A673 (cell line): ENCODE data around the gene RAD1. TPM values are rescaled to one million over a fixed set of nuclear protein-coding genes. Genes with fewer than 3 reads are reported as not detected.

Source experiments
- BruUV-seq: library from RNA; stranded (reverse); fragments of 400-500 nt; replicated peaks from 2 replicates; lab custom pipeline; 2021; lab: Mats Ljungman, UMichigan
- CTCF ChIA-PET: fragments of 300-600 bp; sonication (Branson Sonifier 250); formaldehyde crosslinking; loops from one replicate; lab custom pipeline; 2022; ENCODE audit warnings: antibody characterized with exemption; lab: Charles Lee
- POLR2A ChIA-PET: fragments of 300-600 bp; sonication (Branson Sonifier 250); formaldehyde crosslinking; loops from one replicate; lab custom pipeline; 2022; ENCODE audit warnings: antibody characterized with exemption; ENCODE audit not compliant: low non-redundant PET; lab: Charles Lee
- DNase-seq: peaks from one replicate; pipeline ENCODE4 v3.0.0-alpha.2; 2015; ENCODE audit warnings: low spot score
- H3K27ac ChIP-seq: fragments of 200-600 bp; sonication (generic); 2 replicates; pipeline ENCODE4 v1.5.1; 2016; ENCODE audit warnings: mixed run types, low read depth, mild to moderate bottlenecking, mixed read lengths, antibody characterized with exemption, low read length; ENCODE audit not compliant: poor library complexity, severe bottlenecking
- H3K27me3 ChIP-seq: fragments of 200-600 bp; sonication (generic); replicated peaks from 2 replicates; pipeline ENCODE4 v1.6.1; 2017; ENCODE audit warnings: mixed run types, low read depth, mild to moderate bottlenecking, mixed read lengths, antibody characterized with exemption, low read length; ENCODE audit not compliant: insufficient read depth, poor library complexity
- H3K36me3 ChIP-seq: fragments of 200-600 bp; sonication (generic); 2 replicates; pipeline ENCODE4 v1.6.1; 2016; ENCODE audit warnings: mixed run types, mild to moderate bottlenecking, mixed read lengths, antibody characterized with exemption, low read length; ENCODE audit not compliant: insufficient read depth, poor library complexity, severe bottlenecking
- H3K4me1 ChIP-seq: fragments of 200-600 bp; sonication (generic); 2 replicates; pipeline ENCODE4 v1.6.1; 2017; ENCODE audit warnings: mixed run types, mild to moderate bottlenecking, mixed read lengths, antibody characterized with exemption, low read length; ENCODE audit not compliant: insufficient read depth, poor library complexity, severe bottlenecking
- H3K4me3 ChIP-seq: fragments of 200-600 bp; sonication (generic); 2 replicates; pipeline ENCODE4 v1.5.1; 2016; ENCODE audit warnings: low read depth, mixed run types, mild to moderate bottlenecking, mixed read lengths, low read length; ENCODE audit not compliant: poor library complexity, severe bottlenecking
- H3K9me3 ChIP-seq: fragments of 200-600 bp; sonication (generic); 2 replicates; pipeline ENCODE4 v1.6.1; 2016; ENCODE audit warnings: mixed run types, low read depth, mild to moderate bottlenecking, mixed read lengths, antibody characterized with exemption, low read length; ENCODE audit not compliant: poor library complexity, severe bottlenecking
- EZH2 ChIP-seq: fragments of 200-600 bp; sonication (generic); IDR thresholded peaks from 2 replicates; pipeline ENCODE4 v1.6.1; 2017; ENCODE audit warnings: borderline replicate concordance, low read depth, mild to moderate bottlenecking, mixed read lengths, antibody characterized with exemption, low read length; ENCODE audit not compliant: poor library complexity, severe bottlenecking
- intact Hi-C: fragments of 100-400 bp; cut with micrococcal nuclease; formaldehyde crosslinking; loops from one replicate; pipeline ENCODE4 v1.10.0; 2022; ENCODE audit not compliant: unreplicated experiment
- total RNA-seq: library from RNA; stranded (reverse); gene quantifications from 2 replicates; pipeline ENCODE4 v1.2.3, GENCODE V29; 2021
- TF ChIP-seq, protein P1 (sequence below): fragments of 300-800, 200-600 bp; sonication (generic); conservative IDR thresholded peaks from 2 replicates; pipeline ENCODE4 v1.5.1; 2017; ENCODE audit warnings: low read depth, mild to moderate bottlenecking, antibody characterized with exemption, low read length, moderate library complexity, mixed read lengths

RAD1 gene
- total RNA-seq, 1 experiment from 2014 or later = 40.8 TPM

DNA sequence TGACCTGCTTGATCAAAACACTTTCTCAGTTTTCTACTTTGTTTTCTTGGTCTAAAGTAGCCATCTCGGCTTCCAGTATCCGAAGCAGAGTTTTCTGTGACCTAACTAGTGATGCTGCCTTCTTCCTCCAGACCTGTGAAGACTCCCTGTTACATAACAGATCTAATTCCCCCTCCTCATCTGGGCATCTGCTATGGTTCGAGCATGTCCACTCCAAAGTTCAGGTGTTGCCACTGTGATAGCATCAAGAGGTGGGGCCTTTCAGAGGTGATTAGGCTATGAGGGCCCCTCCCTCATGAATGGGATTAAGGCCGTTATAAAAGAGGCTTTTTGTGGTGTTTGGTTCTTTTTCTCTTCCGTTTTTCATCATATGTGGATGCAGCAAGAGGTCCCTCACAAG lies 56.1 kb downstream of the RAD1 start:
- Histone ChIP-seq H3K36me3 (no peaks in the 10 kb centered on the region), H3K27me3 (peaks cover 20% of the 10 kb centered on the region), H3K9me3 (no peaks in the 10 kb centered on the region), H3K27ac (no peak overlapping the region), H3K4me1 (peaks cover 12% of the 10 kb centered on the region), H3K4me3 (no peak overlapping the region)
- intact Hi-C loops = no loop called here
- no peak for TF ChIP-seq EZH2
- TF ChIP-seq, protein P1, sequence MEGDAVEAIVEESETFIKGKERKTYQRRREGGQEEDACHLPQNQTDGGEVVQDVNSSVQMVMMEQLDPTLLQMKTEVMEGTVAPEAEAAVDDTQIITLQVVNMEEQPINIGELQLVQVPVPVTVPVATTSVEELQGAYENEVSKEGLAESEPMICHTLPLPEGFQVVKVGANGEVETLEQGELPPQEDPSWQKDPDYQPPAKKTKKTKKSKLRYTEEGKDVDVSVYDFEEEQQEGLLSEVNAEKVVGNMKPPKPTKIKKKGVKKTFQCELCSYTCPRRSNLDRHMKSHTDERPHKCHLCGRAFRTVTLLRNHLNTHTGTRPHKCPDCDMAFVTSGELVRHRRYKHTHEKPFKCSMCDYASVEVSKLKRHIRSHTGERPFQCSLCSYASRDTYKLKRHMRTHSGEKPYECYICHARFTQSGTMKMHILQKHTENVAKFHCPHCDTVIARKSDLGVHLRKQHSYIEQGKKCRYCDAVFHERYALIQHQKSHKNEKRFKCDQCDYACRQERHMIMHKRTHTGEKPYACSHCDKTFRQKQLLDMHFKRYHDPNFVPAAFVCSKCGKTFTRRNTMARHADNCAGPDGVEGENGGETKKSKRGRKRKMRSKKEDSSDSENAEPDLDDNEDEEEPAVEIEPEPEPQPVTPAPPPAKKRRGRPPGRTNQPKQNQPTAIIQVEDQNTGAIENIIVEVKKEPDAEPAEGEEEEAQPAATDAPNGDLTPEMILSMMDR = no peak
- POLR2A ChIA-PET = no interaction called here
- no TSS peak for BruUV-seq
- DNase-seq = no peak
- CTCF ChIA-PET = interaction anchor here (0.6 kb wide), 1 partner anchor 124 kb away, joined by 4 read pairs; no protein-coding TSS in a partner anchor

DNA sequence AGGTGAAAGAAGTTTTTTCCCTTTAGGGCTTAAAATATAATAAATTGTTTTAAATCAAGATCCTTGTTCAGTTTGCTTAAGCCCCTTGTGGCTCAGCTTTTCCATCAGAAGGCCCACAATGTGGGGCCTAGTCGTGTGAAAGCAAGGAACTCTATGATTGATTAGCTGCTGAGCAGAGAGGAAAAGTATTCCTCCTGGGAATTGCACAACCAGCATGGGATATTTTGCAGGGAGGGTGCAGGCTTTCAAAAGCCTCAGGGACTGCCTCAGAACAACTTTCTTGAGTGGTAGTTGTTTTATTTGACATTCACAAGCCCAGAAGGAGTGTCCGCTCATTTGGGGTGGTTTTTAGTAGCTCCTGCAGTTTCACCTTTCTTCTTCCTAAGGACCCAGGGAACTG lies 56.5 kb downstream of the RAD1 start:
- peak; percentile 11 for DNase-seq
- H3K4me1 ChIP-seq = peaks cover 16% of the 10 kb centered on the region
- intact Hi-C loops = no loop called here
- CTCF ChIA-PET = no interaction called here
- POLR2A ChIA-PET = no interaction called here
- TF ChIP-seq, protein P1 = no peak
- no peak for TF ChIP-seq EZH2
- H3K27ac ChIP-seq = no peak overlapping the region
- no peaks in the 10 kb centered on the region for H3K36me3 ChIP-seq
- BruUV-seq = no TSS peak
- H3K4me3 ChIP-seq = no peak overlapping the region
- H3K27me3 ChIP-seq = peaks cover 20% of the 10 kb centered on the region
- no peaks in the 10 kb centered on the region for H3K9me3 ChIP-seq

DNA sequence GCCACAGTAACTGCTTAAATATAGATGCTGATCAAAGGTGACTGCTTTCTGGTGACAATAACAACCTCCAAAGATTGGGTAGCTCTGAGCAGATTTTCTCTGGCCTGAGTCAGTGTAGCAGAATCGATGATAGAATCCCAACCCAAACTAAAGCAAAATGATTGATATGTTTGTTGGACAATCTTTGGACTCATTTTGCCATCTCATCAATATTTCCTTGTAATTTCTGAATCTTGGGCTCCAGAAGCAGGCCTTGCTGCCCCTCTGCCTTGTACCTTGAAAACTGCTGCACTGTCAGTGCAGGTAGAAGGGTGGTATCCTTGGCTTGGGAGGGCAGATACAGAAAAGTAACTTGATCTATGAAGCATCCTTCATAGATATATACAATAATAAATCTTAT lies 57.4 kb downstream of the RAD1 start:
- no peak for TF ChIP-seq EZH2
- TF ChIP-seq, protein P1 = no peak
- BruUV-seq = no TSS peak
- DNase-seq = no peak
- POLR2A ChIA-PET = interaction anchor here (0.7 kb wide), 1 partner anchor 18 kb away, joined by 5 read pairs; no protein-coding TSS in a partner anchor
- peaks cover 16% of the 10 kb centered on the region for H3K4me1 ChIP-seq
- no peak overlapping the region for H3K4me3 ChIP-seq
- CTCF ChIA-PET = no interaction called here
- H3K27me3 ChIP-seq = peaks cover 20% of the 10 kb centered on the region
- H3K27ac ChIP-seq = no peak overlapping the region
- H3K36me3 ChIP-seq = no peaks in the 10 kb centered on the region
- H3K9me3 ChIP-seq = no peaks in the 10 kb centered on the region
- intact Hi-C loops = no loop called here
